ENCODE measurements around the gene FRMD4B.

Gene FRMD4B

GRCh38 chr3:69122403-69122802 lies 263.5 kb downstream of the FRMD4B start, which contains the start of gene LMOD3:
TSS of gene LMOD3 (minus strand) at chr3:69122595. CDS start at chr3:69122386, 209 bp downstream.
- no peak for TF ChIP-seq CTCF (IDR thresholded peaks at IDR 0.05; ENCODE audit: control insufficient read depth, extremely low read depth, insufficient read depth)
- no peak for DNase-seq (ENCODE audit: low read depth)
- H3K4me3 ChIP-seq (ENCODE audit: low read depth, low read length), result no peak within 1 kb of the TSS

GRCh38 chr3:69121950-69122349 lies 263.9 kb downstream of the FRMD4B start:
- DNase-seq (ENCODE audit: low read depth), result no peak
- no peak overlapping the region for H3K4me3 ChIP-seq (ENCODE audit: low read depth, low read length)
- no peak for TF ChIP-seq CTCF (IDR thresholded peaks at IDR 0.05; ENCODE audit: control insufficient read depth, extremely low read depth, insufficient read depth)

DNA sequence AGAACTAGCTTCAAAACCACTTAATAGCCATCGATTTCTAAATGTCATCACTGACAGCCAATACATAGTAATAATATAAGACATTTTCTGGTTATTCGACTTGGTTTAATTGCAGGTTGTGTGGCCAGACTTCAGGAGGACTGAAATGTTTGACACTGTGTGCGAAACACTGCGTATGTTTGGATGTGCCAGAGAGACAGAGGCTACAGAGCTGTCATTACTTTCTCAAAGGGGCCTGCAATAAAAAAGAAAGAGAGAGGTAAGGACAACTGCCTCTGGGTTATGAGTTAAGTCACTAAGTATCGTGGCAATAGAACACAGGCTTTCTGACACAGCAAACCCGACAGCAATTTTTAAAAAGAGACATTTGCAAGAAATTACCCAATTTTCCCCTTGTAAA lies 264.4 kb downstream of the FRMD4B start:
- TF ChIP-seq CTCF (IDR thresholded peaks at IDR 0.05; ENCODE audit: control insufficient read depth, extremely low read depth, insufficient read depth), result no peak
- H3K4me3 ChIP-seq (ENCODE audit: low read depth, low read length), result no peak overlapping the region
- DNase-seq (ENCODE audit: low read depth), result no peak

GRCh38 chr3:69120879-69121464 lies 264.9 kb downstream of the FRMD4B start:
- DNase-seq (ENCODE audit: low read depth), result peak; percentile 77
- TF ChIP-seq CTCF (IDR thresholded peaks at IDR 0.05; ENCODE audit: control insufficient read depth, extremely low read depth, insufficient read depth), result peak; percentile 91
- H3K4me3 ChIP-seq (ENCODE audit: low read depth, low read length), result no peak overlapping the region
